ENCODE measurements around the gene MAP1B. TPM values are rescaled to one million over a fixed set of nuclear protein-coding genes. Genes with fewer than 3 reads are reported as not detected.

Gene MAP1B
- total RNA-seq, 2 donors from 2014 or later: 87.9 to 93.3 TPM

DNA sequence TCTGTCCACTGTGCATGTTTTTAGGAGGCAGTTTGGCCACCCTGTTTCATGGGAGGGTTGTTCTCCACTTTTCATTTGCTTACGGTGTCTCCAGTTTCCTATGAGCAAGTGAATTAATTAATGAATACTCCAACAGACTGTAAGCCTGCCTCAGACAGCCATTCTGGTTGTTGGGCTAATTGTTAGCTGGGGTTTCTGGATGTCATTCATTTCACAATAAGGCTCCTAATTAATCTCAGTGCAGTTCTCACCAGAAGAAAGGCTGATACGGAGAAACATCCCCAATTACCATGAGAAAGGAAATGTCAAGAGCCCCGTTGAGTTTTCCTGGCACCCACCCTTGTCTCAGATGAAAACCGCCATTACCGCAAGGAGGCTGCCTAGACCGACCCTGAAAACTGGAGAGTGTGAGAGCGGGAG is 75.8 kb downstream of the MAP1B start:
- no peak overlapping the region for H3K4me3 ChIP-seq (ENCODE audit: low read length)
- Mint-ChIP-seq H3K9me3 (no peaks in the 10 kb centered on the region), H3K4me3 (no peak overlapping the region), H3K4me1 (peaks cover 3% of the 10 kb centered on the region), H3K27me3 (ENCODE audit: insufficient read depth) (no peaks in the 10 kb centered on the region), H3K27ac (no peak overlapping the region), H3K36me3 (ENCODE audit: low read depth) (peaks cover 55% of the 10 kb centered on the region)
- H3K36me3 ChIP-seq (ENCODE audit: control insufficient read depth, insufficient read depth, low read length): peaks cover 73% of the 10 kb centered on the region
- no peaks in the 10 kb centered on the region for H3K4me1 ChIP-seq (ENCODE audit: control insufficient read depth, insufficient read depth, low read length)
- H3K27ac ChIP-seq (ENCODE audit: low read depth, low read length): peak overlapping the region; percentile 99
- 34 to 88% methylated on average over 5 to 7 of the region's 7 CpGs for WGBS, 2 experiments (ENCODE audit: insufficient coverage in 1 of 2, insufficient read length in 1 of 2)
- DNase-seq: no peak
- no peak overlapping the region for H3K9ac ChIP-seq (ENCODE audit: extremely low read depth, low read length, poor library complexity, severe bottlenecking)
- H3K27me3 ChIP-seq (ENCODE audit: control insufficient read depth, insufficient read depth, low read length, poor library complexity, severe bottlenecking): no peaks in the 10 kb centered on the region
- H3K9me3 ChIP-seq (ENCODE audit: control insufficient read depth, low read length): no peaks in the 10 kb centered on the region
- no peak for TF ChIP-seq CTCF (conservative IDR thresholded peaks at IDR 0.05)

GRCh38 chr5:72184408-72184807 is 77.1 kb downstream of the MAP1B start:
- Histone ChIP-seq H3K4me3 (ENCODE audit: low read length) (no peak overlapping the region), H3K9ac (ENCODE audit: extremely low read depth, low read length, poor library complexity, severe bottlenecking) (no peak overlapping the region), H3K4me1 (ENCODE audit: control insufficient read depth, insufficient read depth, low read length) (no peaks in the 10 kb centered on the region), H3K36me3 (ENCODE audit: control insufficient read depth, insufficient read depth, low read length) (peaks cover 85% of the 10 kb centered on the region), H3K27ac (ENCODE audit: low read depth, low read length) (peak overlapping the region; percentile 99), H3K27me3 (ENCODE audit: control insufficient read depth, insufficient read depth, low read length, poor library complexity, severe bottlenecking) (no peaks in the 10 kb centered on the region), H3K9me3 (ENCODE audit: control insufficient read depth, low read length) (no peaks in the 10 kb centered on the region)
- Mint-ChIP-seq H3K27ac (no peak overlapping the region), H3K4me3 (no peak overlapping the region), H3K4me1 (peaks cover 3% of the 10 kb centered on the region), H3K36me3 (ENCODE audit: low read depth) (peaks cover 62% of the 10 kb centered on the region), H3K9me3 (no peaks in the 10 kb centered on the region), H3K27me3 (ENCODE audit: insufficient read depth) (no peaks in the 10 kb centered on the region)
- TF ChIP-seq CTCF (conservative IDR thresholded peaks at IDR 0.05): no peak
- WGBS, 2 experiments (ENCODE audit: insufficient coverage in 1 of 2, insufficient read length in 1 of 2): 85 to 98% methylated on average over 2 to 3 of the region's 3 CpGs
- no peak for DNase-seq

DNA sequence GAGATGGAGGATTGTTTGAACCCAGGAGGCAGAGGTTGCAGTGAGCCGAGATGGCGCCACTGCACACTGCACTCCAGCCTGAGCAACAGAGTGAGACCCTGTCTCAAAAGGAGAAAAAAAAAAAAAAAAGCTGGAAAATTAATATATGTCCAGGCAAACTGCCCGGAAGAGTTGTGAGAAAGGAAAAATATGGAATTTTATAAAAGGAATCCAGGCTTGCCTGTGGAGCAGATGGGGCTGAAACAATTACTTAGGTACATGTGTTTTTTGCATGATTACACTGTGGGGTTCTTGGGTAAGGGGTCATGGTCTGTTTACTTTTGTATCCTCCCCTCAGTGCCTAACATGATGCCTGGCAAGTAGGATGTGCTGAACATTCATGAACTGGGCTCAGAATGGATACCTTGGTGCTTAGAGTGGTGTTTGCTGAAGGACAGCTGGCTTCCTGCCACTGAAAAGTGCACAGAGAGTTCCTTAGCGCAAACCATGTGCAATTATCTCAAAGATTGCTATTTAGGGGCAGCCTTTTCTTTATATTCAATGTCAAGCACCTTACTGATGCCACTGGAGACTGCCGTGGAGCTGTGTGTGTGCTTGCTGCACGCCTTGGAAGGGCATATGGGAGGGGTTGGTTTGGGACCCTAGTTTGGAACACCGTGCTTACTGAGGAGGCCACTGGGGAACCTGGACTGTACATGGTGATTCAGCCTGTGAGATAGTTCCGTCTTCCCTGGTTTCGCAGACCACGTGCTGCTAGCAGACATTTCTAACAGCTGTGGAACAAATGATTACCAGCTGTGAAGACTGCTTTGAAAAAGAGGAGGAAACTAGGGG is 78.4 kb downstream of the MAP1B start:
- Mint-ChIP-seq H3K27me3 (ENCODE audit: insufficient read depth) (no peaks in the 10 kb centered on the region), H3K4me1 (peaks cover 3% of the 10 kb centered on the region), H3K4me3 (no peak overlapping the region), H3K27ac (peak overlapping the region; percentile 28), H3K9me3 (no peaks in the 10 kb centered on the region), H3K36me3 (ENCODE audit: low read depth) (peaks cover 67% of the 10 kb centered on the region)
- TF ChIP-seq CTCF (conservative IDR thresholded peaks at IDR 0.05): no peak
- no peaks in the 10 kb centered on the region for H3K9me3 ChIP-seq (ENCODE audit: control insufficient read depth, low read length)
- H3K27me3 ChIP-seq (ENCODE audit: control insufficient read depth, insufficient read depth, low read length, poor library complexity, severe bottlenecking): no peaks in the 10 kb centered on the region
- no peaks in the 10 kb centered on the region for H3K4me1 ChIP-seq (ENCODE audit: control insufficient read depth, insufficient read depth, low read length)
- no peak for DNase-seq
- WGBS, 2 experiments (ENCODE audit: insufficient coverage in 1 of 2, insufficient read length in 1 of 2): 93 to 95% methylated on average over 8 to 10 of the region's 10 CpGs
- no peak overlapping the region for H3K27ac ChIP-seq (ENCODE audit: low read depth, low read length)
- H3K9ac ChIP-seq (ENCODE audit: extremely low read depth, low read length, poor library complexity, severe bottlenecking): no peak overlapping the region
- peaks cover 88% of the 10 kb centered on the region for H3K36me3 ChIP-seq (ENCODE audit: control insufficient read depth, insufficient read depth, low read length)
- no peak overlapping the region for H3K4me3 ChIP-seq (ENCODE audit: low read length)
